Spleen (tissue), 11 donors: Measurements from ENCODE around the gene CLPSL1. TPM values are rescaled to one million over a fixed set of nuclear protein-coding genes. Genes with fewer than 3 reads are reported as not detected.

Experiments used
- DNase-seq: peaks from one replicate; pipeline ENCODE4 v3.0.0-alpha.2; 2020
- H3K27ac ChIP-seq, 8 donors: fragments of 200-600 bp; sonication (generic) in 7 of 8; 1 replicate in 4 of 8; 2 replicates in 4 of 8; pipeline versions ENCODE4 v1.5.0 to v1.8.0; 2016 to 2021; ENCODE audit warnings: inconsistent platforms in 4 of 8, mild to moderate bottlenecking in 4 of 8, moderate library complexity in 1 of 8
- H3K27me3 ChIP-seq, 7 donors: fragments of 200-600 bp; sonication (generic) in 6 of 7; replicated peaks in 1 of 7; 1 replicate in 4 of 7; 2 replicates in 3 of 7; pipeline versions ENCODE4 v1.5.0 to v1.8.0; 2016 to 2021; ENCODE audit warnings: inconsistent platforms in 3 of 7, mild to moderate bottlenecking in 1 of 7
- H3K36me3 ChIP-seq, 6 donors: fragments of 200-600 bp; sonication (generic) in 5 of 6; 1 replicate in 4 of 6; 2 replicates in 2 of 6; pipeline versions ENCODE4 v1.5.0 to v1.8.0; 2016 to 2021; ENCODE audit warnings: inconsistent platforms in 2 of 6
- H3K4me1 ChIP-seq, 6 donors: fragments of 200-600 bp; sonication (generic) in 5 of 6; 1 replicate in 3 of 6; 2 replicates in 3 of 6; pipeline versions ENCODE4 v1.5.0 to v1.8.0; 2016 to 2021; ENCODE audit warnings: inconsistent platforms in 3 of 6
- H3K4me3 ChIP-seq, 8 donors: fragments of 200-600 bp; sonication (generic) in 7 of 8; 1 replicate in 4 of 8; 2 replicates in 4 of 8; pipeline versions ENCODE4 v1.5.0 to v1.8.0; 2016 to 2021; ENCODE audit warnings: inconsistent platforms in 4 of 8, mild to moderate bottlenecking in 4 of 8, moderate library complexity in 2 of 8
- H3K9me3 ChIP-seq, 8 donors: fragments of 200-600 bp; sonication (generic) in 7 of 8; 1 replicate in 4 of 8; 2 replicates in 4 of 8; pipeline versions ENCODE4 v1.5.0 to v1.8.0; 2016 to 2021; ENCODE audit warnings: inconsistent platforms in 4 of 8
- POLR2A ChIP-seq, 3 donors: fragments of 450-650 bp; IDR thresholded peaks; one replicate each; pipeline ENCODE4 v1.5.1; 2017; ENCODE audit warnings: antibody characterized with exemption in 3 of 3, mild to moderate bottlenecking in 1 of 3
- POLR2AphosphoS5 ChIP-seq, 3 donors: sonication (generic); formaldehyde crosslinking; IDR thresholded peaks; one replicate each; pipeline ENCODE4 v1.5.1; 2017; ENCODE audit warnings: antibody characterized with exemption in 3 of 3
- WGBS, 5 donors: extraction: QIAGEN DNeasy Blood & Tissue Kit in 3 of 5; methylation state at CpG; one replicate each; pipeline versions ENCODE4 v1.1.5 to v1.1.7; 2013 to 2018; 5-methylcytosine and 5-hydroxymethylcytosine counted together
- intact Hi-C: fragments of 100-400 bp; cut with DNase I; formaldehyde crosslinking; loops from one replicate; pipeline ENCODE4 v1.15.0; 2023; ENCODE audit warnings: low total_unique reads
- polyA plus RNA-seq, 3 donors: library from polyadenylated mRNA; stranded (reverse); fragments of 200-250 nt; gene quantifications; one replicate each; pipeline ENCODE4 v1.2.1, GENCODE V29; 2013
- total RNA-seq, 7 donors: library from RNA; depleted of rRNA in 3 of 7; stranded (reverse); fragments of >200 nt in 3 of 7; fragmentation: NEBNext Ultra II Directional in 4 of 7; extraction: Animal tissue kit (Norgen Biotek cat#: 25700) in 4 of 7; gene quantifications; one replicate each; pipeline versions ENCODE4 v1.1.0 to v1.2.1, GENCODE V29; 2016 to 2021
- TF ChIP-seq, protein P1 (sequence below), 11 experiments: fragments of 200-600 bp in 7 of 11; fragments of 450-650 bp in 4 of 11; sonication (generic) in 4 of 11; IDR thresholded peaks in 8 of 11; conservative IDR thresholded peaks in 3 of 11; 1 replicate in 7 of 11; 2 replicates in 4 of 11; pipeline versions ENCODE4 v1.4.0 to v1.8.0; 2016 to 2021; ENCODE audit warnings: antibody characterized with exemption in 11 of 11, inconsistent platforms in 4 of 11, mild to moderate bottlenecking in 1 of 11
- donor health status: healthy with polysubstance abuse.
- donor health status: DM: no; HTN: no; CAD: no; lungs with moderate emphysema.
- donor health status: DM: no; HTN: no; CAD: no.
- donor health status: Bipolar disorder and iron deficiency.
- donor health status: healthy.
- donor health status: DM: no; HTN: no; CAD: no.
- donor health status: DM: yes; HTN: yes; CAD: no.

CLPSL1 gene
- total and polyA plus RNA-seq, 10 donors = not detected

- H3K27me3 ChIP-seq = peaks cover 0 to 44% (median 18%) of the 10 kb centered on the region in 7 donors
- WGBS, 5 donors = 77 to 87% (median 80%) methylated on average over 5 of the region's 5 CpGs
- no peaks in the 10 kb centered on the region for H3K9me3 ChIP-seq
- no peak for DNase-seq
- intact Hi-C loops = no loop called here
- TF ChIP-seq, protein P1, sequence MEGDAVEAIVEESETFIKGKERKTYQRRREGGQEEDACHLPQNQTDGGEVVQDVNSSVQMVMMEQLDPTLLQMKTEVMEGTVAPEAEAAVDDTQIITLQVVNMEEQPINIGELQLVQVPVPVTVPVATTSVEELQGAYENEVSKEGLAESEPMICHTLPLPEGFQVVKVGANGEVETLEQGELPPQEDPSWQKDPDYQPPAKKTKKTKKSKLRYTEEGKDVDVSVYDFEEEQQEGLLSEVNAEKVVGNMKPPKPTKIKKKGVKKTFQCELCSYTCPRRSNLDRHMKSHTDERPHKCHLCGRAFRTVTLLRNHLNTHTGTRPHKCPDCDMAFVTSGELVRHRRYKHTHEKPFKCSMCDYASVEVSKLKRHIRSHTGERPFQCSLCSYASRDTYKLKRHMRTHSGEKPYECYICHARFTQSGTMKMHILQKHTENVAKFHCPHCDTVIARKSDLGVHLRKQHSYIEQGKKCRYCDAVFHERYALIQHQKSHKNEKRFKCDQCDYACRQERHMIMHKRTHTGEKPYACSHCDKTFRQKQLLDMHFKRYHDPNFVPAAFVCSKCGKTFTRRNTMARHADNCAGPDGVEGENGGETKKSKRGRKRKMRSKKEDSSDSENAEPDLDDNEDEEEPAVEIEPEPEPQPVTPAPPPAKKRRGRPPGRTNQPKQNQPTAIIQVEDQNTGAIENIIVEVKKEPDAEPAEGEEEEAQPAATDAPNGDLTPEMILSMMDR (IDR thresholded peaks at IDR 0.05 in 8 of 11, conservative IDR thresholded peaks at IDR 0.05 in 3 of 11) = no peak
- no peak for TF ChIP-seq POLR2A (IDR thresholded peaks at IDR 0.05)
- no peak for TF ChIP-seq POLR2AphosphoS5 (IDR thresholded peaks at IDR 0.05)
- H3K36me3 ChIP-seq = no peaks in the 10 kb centered on the region
- H3K4me3 ChIP-seq = no peak overlapping the region
- H3K4me1 ChIP-seq = peaks cover 0 to 10% (median 3%) of the 10 kb centered on the region in 6 donors
- H3K27ac ChIP-seq = no peak overlapping the region
These were observed 29.0 kb downstream of the CLPSL1 start for GRCh38 chr6:35809809-35810208.

DNA sequence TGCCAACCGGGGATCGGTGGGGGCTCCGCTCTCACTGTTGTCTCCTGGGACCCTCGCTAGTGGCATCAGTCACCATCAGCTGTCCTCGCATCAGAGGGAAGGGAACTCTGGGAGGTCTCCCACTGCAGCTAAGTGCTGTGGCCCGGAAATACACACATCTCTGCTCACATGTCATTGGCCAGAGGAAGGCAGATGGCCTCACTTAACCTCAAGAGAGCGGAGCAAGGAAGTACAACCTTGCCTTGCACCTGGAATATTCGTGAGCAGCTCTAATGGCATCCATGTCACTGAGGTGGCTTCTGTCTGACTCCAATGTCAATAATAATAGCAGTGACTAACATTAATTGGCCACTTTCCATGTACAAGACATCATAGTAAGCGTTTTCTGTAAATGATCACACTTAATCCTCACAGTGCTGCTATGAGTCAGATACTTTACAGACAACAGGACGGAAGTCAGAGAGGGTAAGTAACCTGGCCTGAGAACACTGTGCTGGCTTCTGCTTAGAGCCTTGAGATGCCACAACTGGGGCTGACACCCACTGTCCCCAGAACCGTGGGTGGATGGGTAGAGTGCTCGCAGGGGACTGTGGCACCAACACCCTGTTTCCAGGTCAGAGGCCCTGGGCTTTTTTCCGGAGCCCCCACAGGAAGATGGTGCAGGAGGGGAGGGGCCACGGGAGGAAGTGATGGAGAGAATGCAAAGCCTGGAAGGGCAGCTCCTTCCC lies 30.3 kb downstream of the CLPSL1 start:
- DNase-seq = no peak
- Histone ChIP-seq H3K4me3 (no peak overlapping the region), H3K27ac (no peak overlapping the region), H3K9me3 (peaks cover 0 to 1% (median 0%) of the 10 kb centered on the region in 8 donors), H3K4me1 (peaks cover 0 to 3% (median 0%) of the 10 kb centered on the region in 6 donors), H3K36me3 (no peaks in the 10 kb centered on the region), H3K27me3 (peaks cover 0 to 30% (median 5%) of the 10 kb centered on the region in 7 donors)
- intact Hi-C loops = no loop called here
- 55 to 71% (median 59%) methylated on average over 14 of the region's 14 CpGs for WGBS, 5 donors
- no peak for TF ChIP-seq POLR2A (IDR thresholded peaks at IDR 0.05)
- no peak for TF ChIP-seq POLR2AphosphoS5 (IDR thresholded peaks at IDR 0.05)
- TF ChIP-seq, protein P1 (IDR thresholded peaks at IDR 0.05 in 8 of 11, conservative IDR thresholded peaks at IDR 0.05 in 3 of 11) = no peak

- Histone ChIP-seq H3K9me3 (peaks cover 0 to 6% (median 5%) of the 10 kb centered on the region in 8 donors), H3K36me3 (no peaks in the 10 kb centered on the region), H3K27me3 (peaks cover 0 to 25% (median 0%) of the 10 kb centered on the region in 7 donors), H3K27ac (no peak overlapping the region), H3K4me1 (peaks cover 0 to 3% (median 0%) of the 10 kb centered on the region in 6 donors), H3K4me3 (no peak overlapping the region)
- intact Hi-C loops = no loop called here
- TF ChIP-seq, protein P1 (IDR thresholded peaks at IDR 0.05 in 8 of 11, conservative IDR thresholded peaks at IDR 0.05 in 3 of 11) = no peak
- TF ChIP-seq POLR2AphosphoS5 (IDR thresholded peaks at IDR 0.05) = no peak
- 57 to 79% (median 71%) methylated on average over 6 of the region's 6 CpGs for WGBS, 5 donors
- no peak for DNase-seq
These were observed 30.8 kb downstream of the CLPSL1 start for GRCh38 chr6:35811699-35811995.

GRCh38 chr6:35817515-35817914 lies 36.7 kb downstream of the CLPSL1 start:
- no peak for DNase-seq
- no peak for TF ChIP-seq POLR2AphosphoS5 (IDR thresholded peaks at IDR 0.05)
- TF ChIP-seq POLR2A (IDR thresholded peaks at IDR 0.05) = no peak
- intact Hi-C loops = no loop called here
- Histone ChIP-seq H3K27ac (no peak overlapping the region), H3K4me1 (no peaks in the 10 kb centered on the region), H3K36me3 (no peaks in the 10 kb centered on the region), H3K9me3 (peaks cover 0 to 22% (median 19%) of the 10 kb centered on the region in 8 donors), H3K27me3 (no peaks in the 10 kb centered on the region), H3K4me3 (no peak overlapping the region)
